Measurements from ENCODE around the gene UBE2N. TPM values are rescaled to one million over a fixed set of nuclear protein-coding genes. Genes with fewer than 3 reads are reported as not detected.

The UBE2N gene
- total RNA-seq, 1 experiment from 2014 or later, result 177 TPM

- H3K9me3 ChIP-seq (ENCODE audit: low read depth, low read length, poor library complexity, severe bottlenecking), result no peaks in the 10 kb centered on the region
- POLR2A ChIA-PET (ENCODE audit: low non-redundant PET), result no interaction called here
- no peaks in the 10 kb centered on the region for H3K27me3 ChIP-seq (replicated peaks; ENCODE audit: insufficient read depth, low read depth, low read length, poor library complexity)
- no peak for DNase-seq (ENCODE audit: low spot score)
- H3K27ac ChIP-seq (ENCODE audit: low read depth, low read length, poor library complexity, severe bottlenecking), result no peak overlapping the region
- H3K4me1 ChIP-seq (ENCODE audit: insufficient read depth, low read length, poor library complexity, severe bottlenecking), result peaks cover 70% of the 10 kb centered on the region
- TF ChIP-seq EZH2 (IDR thresholded peaks at IDR 0.05; ENCODE audit: borderline replicate concordance, low read depth, low read length, poor library complexity, severe bottlenecking), result no peak
- TF ChIP-seq CTCF (conservative IDR thresholded peaks at IDR 0.05; ENCODE audit: low read depth, low read length), result no peak
- no peaks in the 10 kb centered on the region for H3K36me3 ChIP-seq (ENCODE audit: insufficient read depth, low read length, poor library complexity, severe bottlenecking)
- CTCF ChIA-PET, result no interaction called here
- intact Hi-C loops (cut with micrococcal nuclease; ENCODE audit: unreplicated experiment), result loop anchor here (10.0 kb wide), 1 partner anchor 683 kb away; no protein-coding TSS in a partner anchor
- no peak overlapping the region for H3K4me3 ChIP-seq (ENCODE audit: low read depth, low read length, poor library complexity, severe bottlenecking)
- BruUV-seq (replicated peaks), result no TSS peak
Observed at GRCh38 chr12:93422050-93422449, 19.7 kb downstream of the UBE2N start.

GRCh38 chr12:93419388-93420034, 22.2 kb downstream of the UBE2N start:
- CTCF ChIA-PET, result interaction anchor here (0.6 to 1.3 kb wide), 9 partner anchors 11 to 775 kb away, joined by 3 to 13 read pairs (median 4); no protein-coding TSS in a partner anchor
- no peak overlapping the region for H3K4me3 ChIP-seq (ENCODE audit: low read depth, low read length, poor library complexity, severe bottlenecking)
- TF ChIP-seq EZH2 (IDR thresholded peaks at IDR 0.05; ENCODE audit: borderline replicate concordance, low read depth, low read length, poor library complexity, severe bottlenecking) (no peak), CTCF (conservative IDR thresholded peaks at IDR 0.05; ENCODE audit: low read depth, low read length) (peak; percentile 66)
- POLR2A ChIA-PET (ENCODE audit: low non-redundant PET), result interaction anchor here (0.6 kb wide), 1 partner anchor 218 kb away, joined by 3 read pairs; no protein-coding TSS in a partner anchor
- no TSS peak for BruUV-seq (replicated peaks)
- no peak overlapping the region for H3K27ac ChIP-seq (ENCODE audit: low read depth, low read length, poor library complexity, severe bottlenecking)
- H3K4me1 ChIP-seq (ENCODE audit: insufficient read depth, low read length, poor library complexity, severe bottlenecking), result peaks cover 73% of the 10 kb centered on the region
- no peaks in the 10 kb centered on the region for H3K36me3 ChIP-seq (ENCODE audit: insufficient read depth, low read length, poor library complexity, severe bottlenecking)
- peak; percentile 78 for DNase-seq (ENCODE audit: low spot score)
- no peaks in the 10 kb centered on the region for H3K27me3 ChIP-seq (replicated peaks; ENCODE audit: insufficient read depth, low read depth, low read length, poor library complexity)
- intact Hi-C loops (cut with micrococcal nuclease; ENCODE audit: unreplicated experiment), result loop anchor here (10.0 kb wide), 1 partner anchor 685 kb away; no protein-coding TSS in a partner anchor
- H3K9me3 ChIP-seq (ENCODE audit: low read depth, low read length, poor library complexity, severe bottlenecking), result no peaks in the 10 kb centered on the region

- H3K27me3 ChIP-seq (replicated peaks; ENCODE audit: insufficient read depth, low read depth, low read length, poor library complexity), result no peaks in the 10 kb centered on the region
Observed at GRCh38 chr12:93417967-93418480, 23.7 kb downstream of the UBE2N start.

More at GRCh38 chr12:93417967-93418480, 23.7 kb downstream of the UBE2N start:
- Histone ChIP-seq H3K9me3 (ENCODE audit: low read depth, low read length, poor library complexity, severe bottlenecking) (no peaks in the 10 kb centered on the region), H3K27ac (ENCODE audit: low read depth, low read length, poor library complexity, severe bottlenecking) (no peak overlapping the region), H3K4me1 (ENCODE audit: insufficient read depth, low read length, poor library complexity, severe bottlenecking) (peaks cover 60% of the 10 kb centered on the region), H3K4me3 (ENCODE audit: low read depth, low read length, poor library complexity, severe bottlenecking) (no peak overlapping the region), H3K36me3 (ENCODE audit: insufficient read depth, low read length, poor library complexity, severe bottlenecking) (no peaks in the 10 kb centered on the region)
- ChIA-PET POLR2A (ENCODE audit: low non-redundant PET) (no interaction called here), CTCF (no interaction called here)
- TF ChIP-seq CTCF (conservative IDR thresholded peaks at IDR 0.05; ENCODE audit: low read depth, low read length) (no peak), EZH2 (IDR thresholded peaks at IDR 0.05; ENCODE audit: borderline replicate concordance, low read depth, low read length, poor library complexity, severe bottlenecking) (no peak)
- BruUV-seq (replicated peaks), result no TSS peak
- no peak for DNase-seq (ENCODE audit: low spot score)
- intact Hi-C loops (cut with micrococcal nuclease; ENCODE audit: unreplicated experiment), result no loop called here

All from A673 (cell line).